M059J (cell line): ENCODE measurements around the gene MRPL43. TPM values are rescaled to one million over a fixed set of nuclear protein-coding genes. Genes with fewer than 3 reads are reported as not detected.

Experiments
- DNase-seq: peaks from one replicate; pipeline ENCODE4 v3.0.0-alpha.2; 2012; ENCODE audit warnings: low read depth
- total RNA-seq: library from RNA; depleted of rRNA; stranded (reverse); fragments of >200 nt; shearing (Covaris generic); gene quantifications from 2 replicates; pipeline ENCODE4 v1.2.3, GENCODE V29; 2014

Gene MRPL43
- total RNA-seq, 1 experiment from 2014 or later = 80.2 TPM

DNA sequence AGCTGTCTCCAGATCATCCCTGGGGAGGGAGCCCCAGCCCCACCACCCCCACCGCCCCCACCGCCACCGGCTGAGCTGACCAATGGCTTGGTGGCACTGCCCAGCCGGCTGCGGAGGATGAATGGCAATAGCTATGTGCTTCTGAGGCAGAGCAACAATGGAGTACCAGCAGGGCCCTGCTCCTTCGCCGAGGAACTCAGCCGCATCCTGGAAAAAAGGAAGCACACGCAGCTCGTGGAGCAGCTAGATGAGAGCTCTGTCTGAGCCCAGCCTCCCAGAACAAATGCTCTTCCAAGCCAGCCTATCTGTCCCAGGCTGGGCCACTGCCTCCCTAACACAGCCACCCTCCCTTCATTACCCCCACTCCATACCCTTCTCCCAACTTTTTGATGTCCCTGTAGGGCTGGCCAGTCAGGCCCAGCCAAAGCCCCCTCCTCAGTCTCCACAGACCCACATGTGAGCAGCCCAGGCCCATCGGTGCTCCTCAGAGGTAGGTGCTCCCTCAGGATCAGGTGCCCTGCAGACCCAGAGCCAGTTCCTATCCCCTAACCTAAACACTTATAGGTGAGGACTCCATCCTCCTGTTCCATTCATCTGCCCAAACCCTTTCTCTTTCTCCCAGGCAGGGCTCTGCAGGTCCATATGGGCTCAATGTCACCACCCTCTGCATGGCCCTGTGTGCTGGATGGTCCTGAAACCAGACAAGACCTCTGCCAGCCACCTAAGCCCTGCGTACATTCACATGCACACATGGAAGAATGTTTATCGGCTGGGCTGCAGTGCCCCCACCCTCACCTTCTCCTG is 3.2 kb downstream of the MRPL43 start:
- DNase-seq = no peak

GRCh38 chr10:100982916-100983830 is 4.1 kb downstream of the MRPL43 start:
- DNase-seq = no peak

GRCh38 chr10:100981178-100981772 is 6.0 kb downstream of the MRPL43 start:
- no peak for DNase-seq

- DNase-seq = no peak
These were observed 6.6 kb downstream of the MRPL43 start for GRCh38 chr10:100980711-100981110.

- no peak for DNase-seq
These were observed 7.0 kb downstream of the MRPL43 start for GRCh38 chr10:100980311-100980710.

- DNase-seq = no peak
These were observed 7.5 kb downstream of the MRPL43 start for GRCh38 chr10:100979791-100980272.

DNA sequence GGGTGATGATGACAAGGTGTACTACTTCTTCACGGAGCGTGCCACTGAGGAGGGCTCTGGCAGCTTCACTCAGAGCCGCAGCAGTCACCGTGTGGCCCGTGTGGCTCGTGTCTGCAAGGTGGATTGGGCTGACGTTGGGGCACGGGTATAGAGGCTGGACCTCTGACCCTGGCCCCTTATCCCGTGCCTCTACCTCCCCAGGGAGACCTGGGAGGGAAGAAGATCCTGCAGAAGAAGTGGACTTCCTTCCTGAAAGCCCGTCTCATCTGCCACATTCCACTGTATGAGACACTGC is 8.4 kb downstream of the MRPL43 start:
- DNase-seq = no peak

GRCh38 chr10:100978121-100978900 is 9.0 kb downstream of the MRPL43 start:
- no peak for DNase-seq

DNA sequence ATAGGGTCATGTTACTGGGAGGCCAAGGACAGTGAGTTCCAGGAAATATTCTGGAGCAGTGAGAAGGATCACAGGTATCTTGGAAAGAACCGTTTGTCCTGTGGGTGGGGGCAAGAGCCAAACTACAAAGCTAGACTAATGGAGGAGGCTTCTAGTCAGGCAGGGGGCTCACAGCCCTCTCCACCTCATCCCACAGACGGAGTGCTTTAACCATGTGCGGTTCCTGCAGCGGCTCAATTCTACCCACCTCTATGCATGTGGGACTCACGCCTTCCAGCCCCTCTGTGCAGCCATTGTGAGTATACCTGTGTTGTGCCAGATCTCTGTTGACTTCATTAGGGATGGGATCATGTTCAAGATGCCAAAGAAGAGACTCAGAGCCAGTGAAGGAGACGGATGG is 9.9 kb downstream of the MRPL43 start:
- no peak for DNase-seq

- DNase-seq = no peak
These were observed 10.4 kb downstream of the MRPL43 start for GRCh38 chr10:100976906-100977305.

GRCh38 chr10:100975397-100975796 is 11.9 kb downstream of the MRPL43 start:
- peak; percentile 42 for DNase-seq

- no peak for DNase-seq
These were observed 14.3 kb downstream of the MRPL43 start for GRCh38 chr10:100972904-100973535.

DNA sequence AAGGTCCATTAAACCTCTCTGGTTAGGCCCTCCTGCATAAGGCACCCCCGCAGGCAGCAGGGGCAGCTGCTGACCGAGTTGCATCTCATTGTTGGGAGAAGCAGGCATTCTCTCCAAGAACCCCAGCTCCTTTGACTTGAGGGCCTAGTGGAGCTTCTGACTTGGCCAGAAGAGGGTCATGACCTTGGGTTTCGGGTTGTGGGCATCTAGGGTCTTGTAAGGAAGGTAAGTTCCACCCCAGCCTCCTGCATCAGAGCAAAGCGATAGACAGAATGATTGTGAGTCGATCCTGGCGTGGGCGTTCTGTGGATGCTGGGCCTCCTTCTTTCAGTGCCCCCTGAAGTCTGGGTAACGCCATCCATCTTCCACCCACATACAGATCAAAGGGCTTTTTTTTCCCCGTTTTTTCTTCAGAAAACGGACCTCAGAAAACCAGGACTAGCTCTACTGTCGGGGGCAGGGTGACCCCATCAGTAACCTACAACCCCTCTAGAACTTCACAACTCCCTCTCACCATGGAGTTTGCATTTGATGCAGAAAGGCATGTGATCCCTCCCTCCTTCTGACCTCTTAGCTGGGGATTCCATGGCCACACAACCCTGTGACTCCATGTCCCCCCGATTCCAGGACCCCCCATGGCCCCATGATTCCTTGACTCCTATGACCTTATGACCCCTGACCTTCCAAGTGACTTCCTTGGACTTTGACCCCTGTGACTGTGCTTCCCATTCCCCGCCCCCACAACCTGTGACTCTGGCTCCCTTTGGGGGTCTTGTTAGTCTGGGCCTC is 15.0 kb downstream of the MRPL43 start:
- no peak for DNase-seq

- no peak for DNase-seq
These were observed 16.1 kb downstream of the MRPL43 start for GRCh38 chr10:100970914-100971811.

DNA sequence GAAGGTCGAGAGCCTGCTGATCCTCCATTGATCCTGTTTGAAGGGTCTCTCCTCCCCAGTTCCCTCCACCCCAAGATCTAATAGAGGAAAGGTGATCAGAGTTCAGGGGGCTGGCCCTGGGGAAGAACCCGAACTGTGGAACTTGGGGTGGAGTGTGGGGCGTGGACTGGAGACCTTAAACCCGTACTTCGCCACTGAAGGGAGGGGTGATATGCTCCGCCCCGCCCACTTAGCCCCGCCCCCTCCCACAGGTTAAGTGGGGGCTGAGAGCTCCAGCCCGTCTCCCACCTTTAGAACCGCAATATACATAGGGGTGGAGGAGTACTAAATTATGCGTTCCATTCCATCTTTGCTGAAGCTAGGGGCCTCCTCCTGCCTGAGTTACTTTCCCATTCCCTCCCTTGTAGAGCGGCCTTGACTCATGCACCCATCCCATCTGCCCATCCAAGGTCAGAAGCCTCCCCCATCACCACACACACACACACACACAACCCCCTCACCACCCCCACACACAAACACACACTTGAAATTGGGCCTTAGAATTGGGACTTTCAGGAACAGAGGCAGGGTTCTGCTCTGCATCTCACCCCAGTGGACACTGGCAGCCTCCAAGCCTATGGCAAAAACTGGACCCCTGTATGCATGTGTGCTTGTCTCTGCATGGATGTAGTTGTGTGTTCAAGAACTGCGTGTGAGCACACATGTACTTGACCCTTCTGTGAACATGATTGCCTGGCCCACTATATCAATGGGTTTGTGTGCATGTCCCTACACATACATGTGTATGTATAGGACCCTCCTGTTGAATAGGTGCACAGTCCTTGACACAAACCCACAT is 17.0 kb downstream of the MRPL43 start:
- no peak for DNase-seq

- DNase-seq = peak; percentile 20
These were observed 17.9 kb downstream of the MRPL43 start, which contains the start of gene SEMA4G for GRCh38 chr10:100969187-100970075. Gene SEMA4G, plus strand, starts transcription at chr10:100969504. Its CDS starts 3,409 bp downstream, at chr10:100972913.

DNA sequence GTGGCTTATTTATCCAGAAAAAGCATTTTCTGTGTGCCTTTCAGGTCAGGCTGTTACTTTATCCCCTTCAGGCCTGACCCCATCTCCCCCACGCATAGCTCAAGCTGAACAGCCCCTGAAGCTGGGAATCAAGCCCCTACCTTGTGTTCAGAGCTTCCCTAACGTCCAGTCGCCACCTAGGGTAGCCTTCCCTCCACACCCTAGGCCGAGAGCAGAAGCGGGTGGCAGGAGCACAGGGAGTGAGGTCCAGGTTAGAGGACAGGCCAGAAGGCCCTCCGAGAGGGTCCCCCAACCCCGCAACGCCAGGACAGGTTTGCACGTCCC is 18.5 kb downstream of the MRPL43 start:
- no peak for DNase-seq
